Stimulated activated CD4-positive, alpha-beta T cell treated with anti-CD3 and anti-CD28 coated beads, TNF-alpha, amount 100 ng/mL, for 4 hours (primary cell): Measurements from ENCODE around the gene YIPF1.
"Not testable (repeated sequence)": the region's sequence is repeated elsewhere in the genome, so short reads cannot be mapped to it uniquely, and the experiment has no call there.

ENCODE experiments used
- DNase-seq, 3 experiments: peaks; one replicate each; pipeline ENCODE4 v3.0.0-alpha.2; 2020; ENCODE audit warnings: low read depth in 3 of 3

Gene YIPF1

GRCh38 chr1:53894644-53895043 is 5.0 kb upstream of the YIPF1 start:
- no peak for DNase-seq

- DNase-seq = no peak
Observed at GRCh38 chr1:53893999-53894636, 4.5 kb upstream of the YIPF1 start, which contains the start of gene DIO1. DIO1 (plus strand) TSS chr1:53894187; CDS start chr1:53894211, 24 bp downstream.

- no peak for DNase-seq
Observed at GRCh38 chr1:53892911-53893310, 3.3 kb upstream of the YIPF1 start.

DNA sequence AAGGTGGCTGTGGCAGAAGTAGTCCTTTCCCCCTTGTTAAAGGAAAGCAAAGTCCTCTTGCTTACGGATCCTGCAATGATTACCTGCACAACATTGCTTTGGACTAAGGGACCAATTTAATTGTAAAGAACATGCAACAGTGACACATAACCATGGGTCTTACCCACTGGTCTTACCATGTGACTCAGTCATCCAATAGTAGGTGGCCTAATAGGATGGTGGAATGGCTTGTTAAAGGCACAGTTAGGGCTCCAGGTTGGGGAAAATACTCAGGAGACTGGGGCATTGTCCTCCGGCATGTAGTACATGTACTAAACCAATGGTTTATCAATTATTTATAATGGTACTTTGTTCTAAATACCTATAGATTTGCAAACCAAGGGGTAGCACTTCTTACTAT is 2.1 kb upstream of the YIPF1 start:
- DNase-seq = no peak

DNA sequence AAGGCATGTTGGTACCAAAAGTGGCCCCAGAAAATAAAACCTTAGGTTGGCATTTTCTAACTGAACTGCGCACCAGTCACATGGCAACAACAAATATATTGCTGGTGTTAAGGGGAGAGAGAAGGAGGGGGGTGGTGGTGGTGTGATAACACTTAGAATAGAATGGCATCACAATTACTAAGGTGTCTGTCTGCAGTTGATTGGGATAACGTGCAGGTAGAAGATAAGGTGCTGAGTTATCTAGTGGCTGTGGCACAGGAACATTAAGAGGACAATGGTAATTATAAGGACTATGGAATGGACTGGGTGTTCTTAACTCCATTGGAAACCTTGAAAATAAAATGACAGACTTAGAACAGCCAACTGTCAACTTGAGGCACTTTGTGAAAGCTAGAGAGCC is 1.4 kb upstream of the YIPF1 start:
- no peak for DNase-seq

DNA sequence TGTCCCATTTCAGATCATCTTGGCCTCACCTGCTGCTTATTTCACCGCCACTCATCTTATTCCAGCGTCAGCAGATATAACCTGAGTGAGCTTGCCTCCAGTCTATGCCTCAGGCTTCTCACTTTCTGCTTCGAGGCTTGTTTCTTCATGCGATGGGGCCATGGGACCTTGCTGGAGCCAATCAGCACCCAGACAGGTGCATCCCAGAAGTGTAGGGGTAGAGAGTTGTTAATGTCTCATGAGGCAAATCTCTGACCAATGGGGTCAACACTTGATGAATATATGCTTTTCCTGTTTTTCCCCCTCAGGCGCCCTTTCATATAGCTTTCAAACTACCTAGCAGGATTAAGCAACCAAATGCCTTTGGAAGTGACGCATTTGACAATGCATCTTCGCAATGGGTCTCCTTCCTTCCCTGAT is 935 bp upstream of the YIPF1 start:
- DNase-seq = no peak

- DNase-seq = no peak
Observed at GRCh38 chr1:53888681-53889080, 916 bp downstream of the YIPF1 start.

DNA sequence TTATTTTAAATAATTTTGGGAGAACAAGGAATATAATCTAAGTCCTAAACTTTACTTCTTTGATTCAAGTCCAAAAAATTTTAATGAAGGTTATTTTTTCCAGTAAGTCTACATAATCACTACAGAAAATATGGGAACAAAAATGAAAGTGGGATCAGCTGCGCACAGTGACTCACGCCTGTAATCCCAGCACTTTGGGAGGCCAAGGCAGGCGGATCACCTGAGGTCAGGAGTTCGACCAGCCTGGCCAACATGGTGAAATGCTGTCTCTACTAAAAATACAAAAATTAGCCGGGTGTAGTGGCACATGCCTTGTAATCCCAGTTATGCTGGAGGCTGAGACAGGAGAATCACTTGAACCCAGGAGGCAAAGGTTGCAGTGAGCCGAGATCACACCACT is 6.0 kb downstream of the YIPF1 start:
- DNase-seq = not testable (repeated sequence)

GRCh38 chr1:53881853-53882252 is 7.7 kb downstream of the YIPF1 start:
- not testable (repeated sequence) for DNase-seq

DNA sequence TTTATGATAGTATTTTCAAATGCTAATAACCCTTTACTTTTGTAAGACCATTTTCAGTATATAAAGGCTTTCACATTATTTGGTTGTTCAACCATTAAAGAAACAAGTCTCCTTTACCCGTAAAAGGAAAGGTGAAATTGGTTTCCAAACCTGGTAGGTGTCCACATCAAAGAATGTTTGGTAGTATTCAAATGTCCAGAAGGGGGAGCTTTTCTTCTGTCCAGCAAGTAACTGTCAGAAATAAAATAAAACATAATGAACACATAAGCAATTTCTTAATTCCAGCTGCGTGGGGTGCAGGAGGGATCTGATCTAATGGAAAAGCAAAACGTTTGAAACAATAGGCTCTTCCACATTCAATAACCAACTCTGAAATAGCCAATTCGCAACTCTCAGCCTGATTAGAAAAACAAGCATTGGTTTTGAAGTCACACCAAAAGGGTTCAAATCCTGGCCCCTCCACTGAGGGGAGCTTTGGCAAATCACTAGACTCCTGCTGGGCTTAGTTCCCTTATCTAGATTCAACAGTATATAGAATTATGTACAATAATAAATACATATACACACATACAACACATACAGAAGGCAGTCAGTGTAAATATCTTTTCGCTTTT is 11.0 kb downstream of the YIPF1 start:
- no peak for DNase-seq

GRCh38 chr1:53875150-53875549 is 14.4 kb downstream of the YIPF1 start:
- DNase-seq = not testable (repeated sequence)

DNA sequence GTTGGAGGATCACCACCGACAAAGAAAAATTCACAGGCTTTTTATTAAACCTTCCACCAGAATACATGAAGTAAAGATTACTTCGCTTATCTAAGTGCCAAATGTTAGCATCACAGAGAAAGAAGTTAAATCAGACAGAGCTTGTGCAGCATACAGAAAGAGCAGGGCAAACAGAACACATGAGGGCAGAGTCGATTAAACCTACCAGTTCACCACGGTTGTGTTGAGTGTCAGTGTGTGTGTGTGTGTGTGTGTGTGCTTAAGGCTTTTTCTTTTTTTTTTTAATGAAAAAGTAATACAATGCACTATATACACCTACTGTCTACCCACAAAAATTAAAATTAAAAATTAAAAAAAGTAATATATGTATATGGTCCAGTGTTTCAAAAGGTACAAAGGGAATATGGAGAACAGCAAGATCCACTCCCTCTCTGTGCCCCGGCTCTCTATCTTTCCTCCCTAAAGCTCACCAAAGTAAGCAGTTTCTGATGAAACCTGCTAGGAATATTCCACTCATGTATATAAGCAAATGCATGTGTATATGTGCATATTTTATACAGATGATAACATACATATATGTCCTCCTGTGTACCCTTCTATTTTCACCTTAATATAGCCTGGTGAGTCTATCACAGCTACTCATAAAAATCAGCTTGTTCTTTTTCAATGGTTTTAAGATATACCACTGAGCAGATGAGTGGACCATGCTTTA is 17.7 kb downstream of the YIPF1 start:
- DNase-seq = no peak

DNA sequence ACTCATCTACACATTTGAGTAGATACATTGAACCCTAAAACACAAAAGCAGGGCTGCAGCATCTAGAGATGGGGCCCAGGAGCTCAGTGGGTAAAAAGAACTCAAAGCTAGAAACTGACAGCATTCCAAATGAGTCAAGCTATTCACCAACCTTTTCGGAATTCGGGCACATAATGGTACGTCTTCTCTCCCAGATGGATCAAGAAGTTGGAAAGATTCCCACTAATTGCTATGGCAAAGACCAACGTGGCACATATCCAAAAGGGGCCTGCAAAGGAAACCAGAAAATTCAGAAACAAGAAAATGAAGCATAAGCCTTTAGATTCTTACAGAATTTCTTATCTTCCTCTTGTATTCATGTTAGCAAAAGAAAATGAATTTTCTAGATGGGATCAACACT is 18.4 kb downstream of the YIPF1 start:
- no peak for DNase-seq

GRCh38 chr1:53869454-53870117 is 20.0 kb downstream of the YIPF1 start:
- no peak for DNase-seq

GRCh38 chr1:53868565-53868964 is 21.0 kb downstream of the YIPF1 start:
- DNase-seq = no peak

DNA sequence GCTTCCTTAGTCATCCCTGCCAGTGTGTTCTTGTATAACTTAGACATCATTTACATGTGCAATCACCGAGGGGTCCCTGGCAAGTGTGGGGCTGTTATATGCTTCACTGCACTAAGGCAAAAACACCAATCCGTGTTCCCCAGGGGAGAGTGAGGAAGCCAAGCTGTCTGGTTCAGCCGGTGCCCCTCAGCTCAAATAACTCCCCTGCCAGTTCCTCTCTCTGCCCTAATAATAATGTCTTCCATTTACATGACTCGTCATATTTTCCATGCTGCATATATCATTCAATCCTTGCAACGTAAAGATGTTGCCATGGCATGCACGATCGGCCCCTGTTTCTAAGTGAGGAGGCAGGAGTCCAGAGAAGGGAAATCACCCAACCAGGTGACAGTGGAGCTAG is 27.1 kb downstream of the YIPF1 start:
- no peak for DNase-seq

GRCh38 chr1:53860967-53861411 is 28.6 kb downstream of the YIPF1 start:
- DNase-seq = peak in 1 of 3 experiments; percentile 22

GRCh38 chr1:53851571-53852285 is 37.9 kb downstream of the YIPF1 start:
- no peak for DNase-seq

GRCh38 chr1:53850082-53850673 is 39.4 kb downstream of the YIPF1 start:
- DNase-seq = no peak

- no peak for DNase-seq
Observed at GRCh38 chr1:53847980-53848379, 41.6 kb downstream of the YIPF1 start.

DNA sequence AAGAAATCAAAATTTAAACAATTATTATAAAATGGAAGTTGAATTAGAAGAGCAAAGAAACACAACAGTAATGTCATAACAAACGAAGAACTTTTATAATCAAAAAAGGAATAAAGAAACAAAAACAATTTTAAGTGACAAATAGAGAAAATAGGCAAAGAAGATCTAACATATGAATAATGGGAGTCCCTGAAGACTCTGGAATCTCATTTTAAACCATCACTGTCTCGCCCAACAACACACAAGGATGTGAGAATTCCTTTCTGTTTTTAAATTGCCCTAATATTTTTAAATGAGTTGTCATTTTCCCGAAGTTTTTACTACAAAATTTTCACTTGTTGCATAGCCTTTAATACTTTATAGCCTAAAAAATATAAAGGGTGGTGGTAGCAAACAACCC is 47.2 kb downstream of the YIPF1 start:
- no peak for DNase-seq

GRCh38 chr1:53838654-53838974 is 51.0 kb downstream of the YIPF1 start:
- DNase-seq = no peak
